Astrocyte (in vitro differentiated cells and primary cell): ENCODE results near the gene JAK3.

Source experiments
- CTCF ChIP-seq: IDR thresholded peaks from 2 replicates; pipeline ENCODE4 v1.5.1; 2011; ENCODE audit warnings: low read depth, mild to moderate bottlenecking, inconsistent platforms, low read length, moderate library complexity; ENCODE audit not compliant: insufficient read depth
- EZH2 ChIP-seq: IDR thresholded peaks from 2 replicates; pipeline ENCODE4 v1.6.1; 2012; ENCODE audit warnings: mild to moderate bottlenecking, low read length, inconsistent platforms; ENCODE audit not compliant: insufficient read depth

GRCh38 chr19:17863520-17864182 lies 15.9 kb upstream of the JAK3 start:
- TF ChIP-seq CTCF (no peak), EZH2 (no peak)
